IMR-90 (cell line): Measurements from ENCODE around the gene RAD51B. TPM values are rescaled to one million over a fixed set of nuclear protein-coding genes. Genes with fewer than 3 reads are reported as not detected.

Source experiments
- ATAC-seq: fragments of 200-7000 bp; cut with Tn5 transposase; 2 replicates; pipeline ENCODE4 v1.9.1; 2020; ENCODE audit warnings: low read depth, mild to moderate bottlenecking, moderate library complexity
- BruUV-seq: library from RNA; stranded (reverse); fragments of 400-500 nt; replicated peaks from 2 replicates; lab custom pipeline; 2021; lab: Mats Ljungman, UMichigan
- CTCF ChIA-PET: fragments of 300-600 bp; formaldehyde crosslinking; extraction: SDS; loops from one replicate; lab custom pipeline; 2021; ENCODE audit warnings: antibody characterized with exemption; lab: Yijun Ruan, JAX
- POLR2A ChIA-PET: fragments of 300-600 bp; sonication (Branson Sonifier 250); formaldehyde crosslinking; loops from one replicate; lab custom pipeline; 2022; ENCODE audit warnings: antibody characterized with exemption; ENCODE audit not compliant: unreplicated experiment; lab: Charles Lee
- DNase-seq: peaks from one replicate; pipeline ENCODE4 v3.0.0; 2013
- H2AFZ ChIP-seq: replicated peaks from 2 replicates; pipeline ENCODE3; 2013; ENCODE audit warnings: low read length, mild to moderate bottlenecking; ENCODE audit not compliant: poor library complexity
- H2AK5ac ChIP-seq: 2 replicates; pipeline ENCODE4 v1.6.1; 2013; ENCODE audit warnings: low read depth, low read length, inconsistent platforms
- H2AK9ac ChIP-seq: replicated peaks from 2 replicates; pipeline ENCODE3; 2013; ENCODE audit warnings: mild to moderate bottlenecking, low read depth, low read length, moderate library complexity; ENCODE audit not compliant: poor library complexity
- H2BK120ac ChIP-seq: 2 replicates; pipeline ENCODE4 v1.6.1; 2013; ENCODE audit warnings: low read depth, low read length, inconsistent platforms
- H2BK15ac ChIP-seq: 3 replicates; pipeline ENCODE4 v1.6.1; 2013; ENCODE audit warnings: low read depth, low read length, inconsistent platforms
- H2BK20ac ChIP-seq: 2 replicates; pipeline ENCODE4 v1.6.1; 2013; ENCODE audit warnings: low read depth, mild to moderate bottlenecking, inconsistent platforms, low read length, moderate library complexity
- H2BK5ac ChIP-seq: 2 replicates; pipeline ENCODE4 v1.6.1; 2013; ENCODE audit warnings: mild to moderate bottlenecking, low read depth, low read length, inconsistent platforms; ENCODE audit not compliant: poor library complexity, severe bottlenecking
- H3K14ac ChIP-seq: replicated peaks from 2 replicates; pipeline ENCODE4 v1.6.1; 2013; ENCODE audit warnings: low read depth, low read length, inconsistent platforms
- H3K18ac ChIP-seq: 2 replicates; pipeline ENCODE4 v1.6.1; 2013; ENCODE audit warnings: low read depth, low read length, control low read depth
- H3K23ac ChIP-seq: 2 replicates; pipeline ENCODE4 v1.6.1; 2013; ENCODE audit warnings: low read depth, low read length, inconsistent platforms
- H3K27ac ChIP-seq: 2 replicates; pipeline ENCODE4 v1.5.1; 2013; ENCODE audit warnings: mild to moderate bottlenecking, control low read depth, low read length; ENCODE audit not compliant: insufficient read depth
- H3K27me3 ChIP-seq: 2 replicates; pipeline ENCODE4 v1.6.1; 2013; ENCODE audit warnings: low read length; ENCODE audit not compliant: control insufficient read depth, insufficient read depth
- H3K36me3 ChIP-seq: 2 replicates; pipeline ENCODE4 v1.6.1; 2013; ENCODE audit warnings: low read length, mixed read lengths; ENCODE audit not compliant: control insufficient read depth, insufficient read depth
- H3K4ac ChIP-seq: 2 replicates; pipeline ENCODE4 v1.6.1; 2013; ENCODE audit warnings: low read depth, low read length, inconsistent platforms
- H3K4me1 ChIP-seq: 2 replicates; pipeline ENCODE4 v1.6.1; 2013; ENCODE audit warnings: low read length, mixed read lengths; ENCODE audit not compliant: control insufficient read depth, insufficient read depth
- H3K4me2 ChIP-seq: 2 replicates; pipeline ENCODE4 v1.6.1; 2013; ENCODE audit warnings: low read depth, mild to moderate bottlenecking, control low read depth, low read length, moderate library complexity
- H3K4me3 ChIP-seq: 2 replicates; pipeline ENCODE4 v1.5.1; 2013; ENCODE audit warnings: low read depth, mild to moderate bottlenecking, control low read depth, low read length, moderate library complexity; ENCODE audit not compliant: insufficient read depth
- H3K56ac ChIP-seq: 2 replicates; pipeline ENCODE4 v1.6.1; 2013; ENCODE audit warnings: low read length, inconsistent platforms; ENCODE audit not compliant: insufficient read depth; ENCODE audit errors: extremely low read depth
- H3K79me1 ChIP-seq, 2 experiments: 2 replicates each; pipeline ENCODE4 v1.6.1; 2013; ENCODE audit warnings: low read length in 2 of 2, inconsistent platforms in 1 of 2, low read depth in 1 of 2
- H3K9ac ChIP-seq: 2 replicates; pipeline ENCODE4 v1.6.1; 2013; ENCODE audit warnings: low read depth, low read length, control low read depth
- H3K9me1 ChIP-seq: 2 replicates; pipeline ENCODE4 v1.6.1; 2013; ENCODE audit warnings: low read length, inconsistent platforms; ENCODE audit not compliant: insufficient read depth
- H3K9me3 ChIP-seq: 2 replicates; pipeline ENCODE4 v1.6.1; 2013; ENCODE audit warnings: low read length; ENCODE audit not compliant: control insufficient read depth, insufficient read depth
- H4K20me1 ChIP-seq: 2 replicates; pipeline ENCODE4 v1.6.1; 2013; ENCODE audit warnings: low read length, inconsistent platforms; ENCODE audit not compliant: insufficient read depth
- H4K5ac ChIP-seq: 2 replicates; pipeline ENCODE4 v1.6.1; 2013; ENCODE audit warnings: mild to moderate bottlenecking, low read depth, low read length, control low read depth
- H4K8ac ChIP-seq, 2 experiments: 2 replicates each; pipeline ENCODE4 v1.6.1; 2013; ENCODE audit warnings: low read depth in 2 of 2, low read length in 2 of 2, control low read depth in 1 of 2, inconsistent platforms in 1 of 2
- H4K91ac ChIP-seq: 2 replicates; pipeline ENCODE4 v1.6.1; 2013; ENCODE audit warnings: low read depth, low read length, inconsistent platforms; ENCODE audit not compliant: insufficient read depth
- CEBPB ChIP-seq: IDR thresholded peaks from 2 replicates; pipeline ENCODE4 v1.6.1; 2012; ENCODE audit warnings: low read depth, low read length, improper control_type of control experiment
- CHD1 ChIP-seq: IDR thresholded peaks from 2 replicates; pipeline ENCODE4 v1.6.1; 2012; ENCODE audit warnings: low read depth, low read length, improper control_type of control experiment
- FOS ChIP-seq: fragments of 150-350 bp; IDR thresholded peaks from 2 replicates; pipeline ENCODE4 v1.6.1; 2016; ENCODE audit warnings: low read depth, low read length
- MAZ ChIP-seq: IDR thresholded peaks from 2 replicates; pipeline ENCODE4 v1.6.1; 2012; ENCODE audit warnings: low read depth, mild to moderate bottlenecking, low read length, improper control_type of control experiment, moderate library complexity, borderline replicate concordance
- MXI1 ChIP-seq: IDR thresholded peaks from 2 replicates; pipeline ENCODE4 v1.6.1; 2012; ENCODE audit warnings: low read depth, mild to moderate bottlenecking, low read length, moderate library complexity, borderline replicate concordance
- NFE2L2 ChIP-seq: fragments of 150-350 bp; IDR thresholded peaks from 2 replicates; pipeline ENCODE4 v1.6.1; 2016; ENCODE audit warnings: low read depth, mild to moderate bottlenecking, low read length
- RAD21 ChIP-seq: IDR thresholded peaks from 2 replicates; pipeline ENCODE4 v1.6.1; 2012; ENCODE audit warnings: low read length, improper control_type of control experiment
- RFX5 ChIP-seq: IDR thresholded peaks from 2 replicates; pipeline ENCODE4 v1.8.0; 2012; ENCODE audit warnings: low read depth, mild to moderate bottlenecking, low read length, moderate library complexity
- SMC3 ChIP-seq: fragments of 150-350 bp; IDR thresholded peaks from 2 replicates; pipeline ENCODE4 v1.6.1; 2016; ENCODE audit warnings: low read depth, mild to moderate bottlenecking, antibody characterized with exemption, low read length, moderate library complexity
- WGBS, 2 experiments: methylation state at CpG; one replicate each; pipeline versions ENCODE4 v1.1.5 to v1.1.7; 2013; ENCODE audit warnings: missing lambda C conversion rate in 2 of 2; ENCODE audit not compliant: insufficient read length in 1 of 2; ENCODE audit errors: extremely low coverage in 2 of 2; 5-methylcytosine and 5-hydroxymethylcytosine counted together
- dilution Hi-C: fragments of 300-500 bp; cut with HindIII; formaldehyde crosslinking; loops from one replicate; pipeline ENCODE4 v1.14.3; 2018; ENCODE audit warnings: low sequenced_read_pairs; ENCODE audit not compliant: unreplicated experiment
- in situ Hi-C: fragments of 300-500 bp; cut with MboI; formaldehyde crosslinking; loops from 3 replicates; pipeline ENCODE4 v1.14.3; 2019; ENCODE audit warnings: low sequenced_read_pairs, inconsistent platforms, mixed read lengths
- intact Hi-C: fragments of 100-400 bp; cut with micrococcal nuclease; formaldehyde crosslinking; loops from 2 replicates; pipeline ENCODE4 v1.10.0; 2022
- polyA plus RNA-seq, 3 experiments: library from polyadenylated mRNA; depleted of rRNA; stranded (reverse); fragments of >200 nt; gene quantifications; 2 replicates each; pipeline ENCODE4 v1.2.3, GENCODE V29; 2012; ENCODE audit warnings: low replicate concordance in 1 of 3
- total RNA-seq: library from RNA; depleted of rRNA; stranded (reverse); fragments of >200 nt; gene quantifications from 2 replicates; pipeline ENCODE4 v1.2.3, GENCODE V29; 2012
- TF ChIP-seq, protein P1 (sequence below): fragments of 150-350 bp; IDR thresholded peaks from 2 replicates; pipeline ENCODE4 v1.6.1; 2017; ENCODE audit warnings: mild to moderate bottlenecking, antibody characterized with exemption, low read length, low read depth
- TF ChIP-seq, protein P2 (sequence below): conservative IDR thresholded peaks from 2 replicates; pipeline ENCODE4 v1.5.1; 2012; ENCODE audit warnings: mild to moderate bottlenecking, low read depth, low read length, improper control_type of control experiment
- TF ChIP-seq, protein P3 (sequence below): fragments of 150-350 bp; IDR thresholded peaks from 2 replicates; pipeline ENCODE4 v1.6.1; 2016; ENCODE audit warnings: low read depth, mild to moderate bottlenecking, low read length, moderate library complexity, borderline replicate concordance

RAD51B gene
- total and polyA plus RNA-seq, 2 of the 4 experiments (the other 2 are of a cell fraction), result 5.1 to 18.8 TPM

DNA sequence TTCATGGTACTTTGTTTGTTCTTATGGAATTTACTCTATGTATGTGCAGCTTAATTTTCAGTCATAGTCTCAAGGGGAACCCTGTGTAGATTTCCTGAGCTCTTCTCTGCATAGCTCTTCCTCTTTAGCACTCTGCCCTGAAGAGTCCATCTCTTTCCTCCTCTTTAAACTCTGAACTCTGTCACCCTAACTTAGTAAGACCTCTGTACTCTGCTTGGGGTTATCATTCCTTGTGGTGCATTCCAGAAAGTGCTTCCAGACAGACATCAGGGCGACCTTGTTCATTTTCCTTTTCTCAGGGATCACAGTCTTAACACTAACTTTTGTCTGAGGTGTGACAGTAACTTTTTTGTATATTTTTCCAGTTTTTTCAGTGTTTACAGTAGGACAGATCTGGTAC lies 179.3 kb downstream of the RAD51B start:
- peak overlapping the region; percentile 34; the same call in 1 of the 2 replicates for H4K5ac ChIP-seq
- 0 out of 2 replicates have a peak overlapping the region, but pooled peaks have one; percentile 14 for H3K4me2 ChIP-seq
- in situ Hi-C loops, result no loop called here
- H3K9me1 ChIP-seq, result peaks cover 2% of the 10 kb centered on the region; the same call in 1 of the 2 replicates
- H4K91ac ChIP-seq, result peak overlapping the region; percentile 27
- TF ChIP-seq MAZ, result no peak
- no peak for TF ChIP-seq SMC3
- TF ChIP-seq, protein P1, sequence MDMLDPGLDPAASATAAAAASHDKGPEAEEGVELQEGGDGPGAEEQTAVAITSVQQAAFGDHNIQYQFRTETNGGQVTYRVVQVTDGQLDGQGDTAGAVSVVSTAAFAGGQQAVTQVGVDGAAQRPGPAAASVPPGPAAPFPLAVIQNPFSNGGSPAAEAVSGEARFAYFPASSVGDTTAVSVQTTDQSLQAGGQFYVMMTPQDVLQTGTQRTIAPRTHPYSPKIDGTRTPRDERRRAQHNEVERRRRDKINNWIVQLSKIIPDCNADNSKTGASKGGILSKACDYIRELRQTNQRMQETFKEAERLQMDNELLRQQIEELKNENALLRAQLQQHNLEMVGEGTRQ, result no peak
- TF ChIP-seq FOS, result no peak
- TF ChIP-seq MXI1, result no peak
- no peak for TF ChIP-seq CHD1
- no peak for TF ChIP-seq CEBPB
- TF ChIP-seq RAD21, result no peak
- TF ChIP-seq, protein P2, sequence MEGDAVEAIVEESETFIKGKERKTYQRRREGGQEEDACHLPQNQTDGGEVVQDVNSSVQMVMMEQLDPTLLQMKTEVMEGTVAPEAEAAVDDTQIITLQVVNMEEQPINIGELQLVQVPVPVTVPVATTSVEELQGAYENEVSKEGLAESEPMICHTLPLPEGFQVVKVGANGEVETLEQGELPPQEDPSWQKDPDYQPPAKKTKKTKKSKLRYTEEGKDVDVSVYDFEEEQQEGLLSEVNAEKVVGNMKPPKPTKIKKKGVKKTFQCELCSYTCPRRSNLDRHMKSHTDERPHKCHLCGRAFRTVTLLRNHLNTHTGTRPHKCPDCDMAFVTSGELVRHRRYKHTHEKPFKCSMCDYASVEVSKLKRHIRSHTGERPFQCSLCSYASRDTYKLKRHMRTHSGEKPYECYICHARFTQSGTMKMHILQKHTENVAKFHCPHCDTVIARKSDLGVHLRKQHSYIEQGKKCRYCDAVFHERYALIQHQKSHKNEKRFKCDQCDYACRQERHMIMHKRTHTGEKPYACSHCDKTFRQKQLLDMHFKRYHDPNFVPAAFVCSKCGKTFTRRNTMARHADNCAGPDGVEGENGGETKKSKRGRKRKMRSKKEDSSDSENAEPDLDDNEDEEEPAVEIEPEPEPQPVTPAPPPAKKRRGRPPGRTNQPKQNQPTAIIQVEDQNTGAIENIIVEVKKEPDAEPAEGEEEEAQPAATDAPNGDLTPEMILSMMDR, result no peak
- TF ChIP-seq, protein P3, sequence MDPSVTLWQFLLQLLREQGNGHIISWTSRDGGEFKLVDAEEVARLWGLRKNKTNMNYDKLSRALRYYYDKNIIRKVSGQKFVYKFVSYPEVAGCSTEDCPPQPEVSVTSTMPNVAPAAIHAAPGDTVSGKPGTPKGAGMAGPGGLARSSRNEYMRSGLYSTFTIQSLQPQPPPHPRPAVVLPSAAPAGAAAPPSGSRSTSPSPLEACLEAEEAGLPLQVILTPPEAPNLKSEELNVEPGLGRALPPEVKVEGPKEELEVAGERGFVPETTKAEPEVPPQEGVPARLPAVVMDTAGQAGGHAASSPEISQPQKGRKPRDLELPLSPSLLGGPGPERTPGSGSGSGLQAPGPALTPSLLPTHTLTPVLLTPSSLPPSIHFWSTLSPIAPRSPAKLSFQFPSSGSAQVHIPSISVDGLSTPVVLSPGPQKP, result no peak
- no peak for TF ChIP-seq RFX5
- TF ChIP-seq NFE2L2, result no peak
- ChIA-PET CTCF (no interaction called here), POLR2A (no interaction called here)
- H3K79me1 ChIP-seq, result no peaks in the 10 kb centered on the region; a peak in 1 of 4 replicates
- H2BK20ac ChIP-seq, result peak overlapping the region; percentile 63
- no CpG with 5 or more reads among the region's 1 CpG for WGBS, 2 experiments
- peak overlapping the region; percentile 47 for H2BK5ac ChIP-seq
- no peaks in the 10 kb centered on the region for H3K9me3 ChIP-seq
- H2AK5ac ChIP-seq, result peak overlapping the region; percentile 22; the same call in 1 of the 2 replicates
- H3K4ac ChIP-seq, result peak overlapping the region; percentile 79
- peak overlapping the region in 1 of 2 experiments; percentile 78; a peak in 1 of 4 replicates for H4K8ac ChIP-seq
- H3K36me3 ChIP-seq, result no peaks in the 10 kb centered on the region
- H3K4me3 ChIP-seq, result no peak overlapping the region
- ATAC-seq (peak; percentile 7; the same call in 1 of the 2 replicates), DNase-seq (no peak)
- no peaks in the 10 kb centered on the region for H4K20me1 ChIP-seq
- H3K14ac ChIP-seq, result peak overlapping the region; percentile 82; the same call in 1 of the 2 replicates
- H3K23ac ChIP-seq, result peak overlapping the region; percentile 60
- no peaks in the 10 kb centered on the region for H3K27me3 ChIP-seq
- no peak overlapping the region for H3K56ac ChIP-seq
- BruUV-seq, result no TSS peak
- peak overlapping the region; percentile 81 for H3K18ac ChIP-seq
- intact Hi-C loops, result no loop called here
- no peak overlapping the region for H3K9ac ChIP-seq
- peak overlapping the region; percentile 81 for H2BK120ac ChIP-seq
- H2AFZ ChIP-seq, result no peak overlapping the region
- no peak overlapping the region for H3K27ac ChIP-seq
- H3K4me1 ChIP-seq, result peaks cover 4% of the 10 kb centered on the region; the same call in 1 of the 2 replicates
- peak overlapping the region; percentile 16; the same call in 1 of the 3 replicates for H2BK15ac ChIP-seq
- H2AK9ac ChIP-seq, result no peak overlapping the region
- dilution Hi-C loops, result no loop called here
